PC-9 (cell line): ENCODE results near the gene SLC9B1. TPM values are rescaled to one million over a fixed set of nuclear protein-coding genes. Genes with fewer than 3 reads are reported as not detected.

ENCODE experiments used
- BruUV-seq: library from RNA; stranded (reverse); fragments of 400-500 nt; replicated peaks from 2 replicates; lab custom pipeline; 2021; lab: Mats Ljungman, UMichigan
- CTCF ChIA-PET: fragments of 300-600 bp; sonication (Branson Sonifier 250); formaldehyde crosslinking; loops from one replicate; lab custom pipeline; 2022; ENCODE audit warnings: antibody characterized with exemption; lab: Charles Lee
- POLR2A ChIA-PET: fragments of 300-600 bp; sonication (Branson Sonifier 250); formaldehyde crosslinking; loops from one replicate; lab custom pipeline; 2022; ENCODE audit warnings: antibody characterized with exemption; ENCODE audit not compliant: unreplicated experiment; lab: Charles Lee
- DNase-seq, 2 experiments: peaks; one replicate each; pipeline versions ENCODE4 v3.0.0 to v3.0.0-alpha.2; 2015 to 2022; ENCODE audit warnings: mixed read lengths in 1 of 2
- H2AFZ ChIP-seq: fragments of 200-600 bp; sonication (generic); 2 replicates; pipeline ENCODE4 v1.8.1; 2017; ENCODE audit warnings: antibody characterized with exemption
- H3F3A ChIP-seq: fragments of 200-600 bp; sonication (generic); 2 replicates; pipeline ENCODE4 v1.8.1; 2017; ENCODE audit warnings: antibody characterized with exemption, mild to moderate bottlenecking, low read depth; ENCODE audit not compliant: insufficient read depth
- H3K27ac ChIP-seq: fragments of 200-600 bp; sonication (generic); 2 replicates; pipeline ENCODE4 v1.6.1; 2016; ENCODE audit warnings: mixed run types
- H3K27me3 ChIP-seq: fragments of 200-600 bp; sonication (generic); 2 replicates; pipeline ENCODE4 v1.6.1; 2016; ENCODE audit warnings: low read depth, mixed run types; ENCODE audit not compliant: insufficient read depth
- H3K36me3 ChIP-seq: fragments of 200-600 bp; sonication (generic); 2 replicates; pipeline ENCODE4 v1.6.1; 2016; ENCODE audit warnings: low read depth, mixed run types
- H3K4me1 ChIP-seq: fragments of 200-600 bp; sonication (generic); replicated peaks from 2 replicates; pipeline ENCODE4 v1.6.1; 2016; ENCODE audit warnings: mixed run types; ENCODE audit not compliant: insufficient read depth
- H3K4me2 ChIP-seq: fragments of 200-600 bp; sonication (generic); 2 replicates; pipeline ENCODE4 v1.6.1; 2017; ENCODE audit warnings: mixed run types
- H3K4me3 ChIP-seq: fragments of 200-600 bp; sonication (generic); 2 replicates; pipeline ENCODE4 v1.6.1; 2016; ENCODE audit warnings: mixed run types
- H3K79me2 ChIP-seq: fragments of 200-600 bp; sonication (generic); 2 replicates; pipeline ENCODE4 v1.6.1; 2017; ENCODE audit warnings: low read depth, mixed run types
- H3K9me2 ChIP-seq: fragments of 200-600 bp; sonication (generic); 2 replicates; pipeline ENCODE4 v1.8.1; 2017; ENCODE audit warnings: mild to moderate bottlenecking; ENCODE audit not compliant: insufficient read depth
- H3K9me3 ChIP-seq: fragments of 200-600 bp; sonication (generic); 2 replicates; pipeline ENCODE4 v1.8.1; 2016; ENCODE audit warnings: low read depth; ENCODE audit not compliant: insufficient read depth
- H4K20me1 ChIP-seq: fragments of 200-600 bp; sonication (generic); 2 replicates; pipeline ENCODE4 v1.8.1; 2017; ENCODE audit not compliant: insufficient read depth
- EZH2 ChIP-seq: fragments of 200-600 bp; sonication (generic); IDR thresholded peaks from 2 replicates; pipeline ENCODE4 v1.8.0; 2017; ENCODE audit warnings: antibody characterized with exemption, low read depth
- intact Hi-C: fragments of 100-400 bp; cut with micrococcal nuclease; formaldehyde crosslinking; loops from one replicate; pipeline ENCODE4 v1.10.0; 2022; ENCODE audit not compliant: unreplicated experiment
- total RNA-seq: library from RNA; stranded (reverse); gene quantifications from 2 replicates; pipeline ENCODE4 v1.2.3, GENCODE V29; 2021
- TF ChIP-seq, protein P1 (sequence below): fragments of 200-600 bp; sonication (generic); conservative IDR thresholded peaks from 2 replicates; pipeline ENCODE4 v1.6.1; 2017; ENCODE audit warnings: mixed run types, antibody characterized with exemption, mild to moderate bottlenecking, moderate library complexity

Gene SLC9B1
- total RNA-seq, 1 experiment from 2014 or later = not detected

DNA sequence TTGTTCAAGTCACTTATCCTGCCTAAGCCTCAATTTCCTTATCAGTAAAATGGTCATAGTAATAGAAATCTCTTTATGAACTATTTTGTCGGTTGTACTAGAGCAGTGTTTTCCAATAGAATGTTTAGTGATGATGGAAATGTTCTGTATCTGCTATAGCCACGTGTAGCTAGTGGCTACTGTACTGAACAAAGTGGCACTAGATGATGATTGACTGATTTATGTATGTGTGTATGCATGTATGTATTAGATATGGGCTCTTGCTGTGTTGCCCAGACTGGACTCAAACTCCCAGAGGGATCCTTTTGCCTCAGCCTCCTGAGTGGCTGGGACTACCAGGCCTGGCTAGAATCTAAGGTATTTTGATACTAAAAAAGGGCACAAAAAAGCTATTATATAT lies 24.7 kb upstream of the SLC9B1 start:
- Histone ChIP-seq H3K36me3 (no peaks in the 10 kb centered on the region), H3K9me2 (no peaks in the 10 kb centered on the region), H3K27ac (no peak overlapping the region), H3F3A (no peaks in the 10 kb centered on the region), H3K4me3 (no peak overlapping the region), H4K20me1 (no peaks in the 10 kb centered on the region), H3K9me3 (no peaks in the 10 kb centered on the region), H3K27me3 (no peaks in the 10 kb centered on the region), H3K4me1 (no peaks in the 10 kb centered on the region), H3K79me2 (no peaks in the 10 kb centered on the region), H3K4me2 (no peak overlapping the region), H2AFZ (no peak overlapping the region)
- DNase-seq = no peak
- TF ChIP-seq EZH2 = no peak
- TF ChIP-seq, protein P1, sequence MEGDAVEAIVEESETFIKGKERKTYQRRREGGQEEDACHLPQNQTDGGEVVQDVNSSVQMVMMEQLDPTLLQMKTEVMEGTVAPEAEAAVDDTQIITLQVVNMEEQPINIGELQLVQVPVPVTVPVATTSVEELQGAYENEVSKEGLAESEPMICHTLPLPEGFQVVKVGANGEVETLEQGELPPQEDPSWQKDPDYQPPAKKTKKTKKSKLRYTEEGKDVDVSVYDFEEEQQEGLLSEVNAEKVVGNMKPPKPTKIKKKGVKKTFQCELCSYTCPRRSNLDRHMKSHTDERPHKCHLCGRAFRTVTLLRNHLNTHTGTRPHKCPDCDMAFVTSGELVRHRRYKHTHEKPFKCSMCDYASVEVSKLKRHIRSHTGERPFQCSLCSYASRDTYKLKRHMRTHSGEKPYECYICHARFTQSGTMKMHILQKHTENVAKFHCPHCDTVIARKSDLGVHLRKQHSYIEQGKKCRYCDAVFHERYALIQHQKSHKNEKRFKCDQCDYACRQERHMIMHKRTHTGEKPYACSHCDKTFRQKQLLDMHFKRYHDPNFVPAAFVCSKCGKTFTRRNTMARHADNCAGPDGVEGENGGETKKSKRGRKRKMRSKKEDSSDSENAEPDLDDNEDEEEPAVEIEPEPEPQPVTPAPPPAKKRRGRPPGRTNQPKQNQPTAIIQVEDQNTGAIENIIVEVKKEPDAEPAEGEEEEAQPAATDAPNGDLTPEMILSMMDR = no peak
- intact Hi-C loops = no loop called here
- no TSS peak for BruUV-seq
- ChIA-PET POLR2A (no interaction called here), CTCF (no interaction called here)

DNA sequence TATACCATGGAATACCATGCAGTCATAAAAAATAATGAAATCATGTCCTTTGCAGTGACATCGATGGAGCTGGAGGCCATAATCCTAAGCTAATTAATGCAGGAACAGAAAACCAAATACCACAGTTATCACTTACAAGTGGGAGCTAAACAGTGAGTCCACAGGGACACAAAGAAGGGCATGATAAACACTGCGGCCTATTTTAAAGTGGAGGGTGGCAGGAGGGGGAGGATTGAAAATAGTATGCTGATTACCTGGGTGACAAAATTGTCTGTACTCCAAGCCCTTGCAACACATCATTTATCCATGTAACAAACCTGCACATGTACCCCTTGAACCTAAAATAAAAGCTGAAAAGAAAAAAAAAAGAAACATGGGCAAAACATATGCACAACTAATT lies 16.7 kb upstream of the SLC9B1 start:
- intact Hi-C loops = no loop called here
- H4K20me1 ChIP-seq = no peaks in the 10 kb centered on the region
- no TSS peak for BruUV-seq
- no peak for DNase-seq
- TF ChIP-seq, protein P1 = no peak
- no peak for TF ChIP-seq EZH2
- H3K4me3 ChIP-seq = no peak overlapping the region
- no peak overlapping the region for H3K27ac ChIP-seq
- H3K9me2 ChIP-seq = no peaks in the 10 kb centered on the region
- H3K9me3 ChIP-seq = no peaks in the 10 kb centered on the region
- ChIA-PET POLR2A (no interaction called here), CTCF (no interaction called here)
- no peaks in the 10 kb centered on the region for H3K27me3 ChIP-seq
- H2AFZ ChIP-seq = no peak overlapping the region
- H3K36me3 ChIP-seq = no peaks in the 10 kb centered on the region
- no peak overlapping the region for H3K4me2 ChIP-seq
- no peaks in the 10 kb centered on the region for H3F3A ChIP-seq
- no peaks in the 10 kb centered on the region for H3K4me1 ChIP-seq
- H3K79me2 ChIP-seq = no peaks in the 10 kb centered on the region

DNA sequence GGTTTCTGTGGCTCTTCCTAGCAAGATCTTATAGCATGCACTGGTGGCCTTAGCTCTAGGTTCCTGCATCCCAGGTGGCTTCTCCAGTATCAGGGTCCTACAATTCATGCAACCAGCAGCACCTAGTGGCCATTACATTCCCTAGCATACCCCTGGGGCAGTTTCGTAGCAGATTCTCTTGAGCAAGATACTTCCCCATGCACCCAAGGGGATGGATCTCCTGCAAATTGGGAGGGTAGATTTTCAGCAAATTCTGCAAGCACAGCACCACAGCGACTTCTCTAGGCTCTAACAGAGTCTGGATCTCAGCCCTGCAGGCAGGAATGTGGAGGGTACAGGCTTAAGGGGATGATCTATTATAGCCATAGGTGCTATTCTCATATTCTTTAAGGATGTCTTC lies 13.1 kb upstream of the SLC9B1 start:
- intact Hi-C loops = loop anchor here (1.0 to 5.0 kb wide), 2 partner anchors 23 to 410 kb away; no protein-coding TSS in a partner anchor
- TF ChIP-seq, protein P1 = peak; percentile 48; the same call in 1 of the 2 replicates
- TF ChIP-seq EZH2 = no peak
- H2AFZ ChIP-seq = no peak overlapping the region
- ChIA-PET POLR2A (no interaction called here), CTCF (interaction anchor here (0.6 to 0.7 kb wide), 2 partner anchors 250 to 412 kb away, joined by 4 to 6 read pairs; no protein-coding TSS in a partner anchor)
- H3K4me2 ChIP-seq = no peak overlapping the region
- H3K4me3 ChIP-seq = no peak overlapping the region
- peak; percentile 22 to 34 for DNase-seq
- H3K27ac ChIP-seq = no peak overlapping the region
- no peaks in the 10 kb centered on the region for H3K79me2 ChIP-seq
- no peaks in the 10 kb centered on the region for H3K36me3 ChIP-seq
- H3K9me3 ChIP-seq = no peaks in the 10 kb centered on the region
- no TSS peak for BruUV-seq
- no peaks in the 10 kb centered on the region for H4K20me1 ChIP-seq
- no peaks in the 10 kb centered on the region for H3F3A ChIP-seq
- no peaks in the 10 kb centered on the region for H3K9me2 ChIP-seq
- no peaks in the 10 kb centered on the region for H3K4me1 ChIP-seq
- no peaks in the 10 kb centered on the region for H3K27me3 ChIP-seq
